KMS-11 (cell line): ENCODE measurements around the gene RFX8.

Experiments used
- H2AFZ ChIP-seq: fragments of 200-600 bp; sonication (generic); 2 replicates; pipeline ENCODE4 v1.6.1; 2016; ENCODE audit warnings: antibody characterized with exemption, mixed run types, low read depth
- H3K27ac ChIP-seq: fragments of 200-600 bp; sonication (generic); 2 replicates; pipeline ENCODE4 v1.6.1; 2016; ENCODE audit warnings: mild to moderate bottlenecking, mixed run types
- H3K27me3 ChIP-seq: fragments of 200-600 bp; sonication (generic); 2 replicates; pipeline ENCODE4 v1.6.1; 2017; ENCODE audit warnings: mild to moderate bottlenecking, low read depth, mixed run types, moderate library complexity; ENCODE audit not compliant: insufficient read depth
- H3K36me3 ChIP-seq: fragments of 200-600 bp; sonication (generic); 2 replicates; pipeline ENCODE4 v1.6.1; 2017; ENCODE audit warnings: mild to moderate bottlenecking, mixed run types; ENCODE audit not compliant: insufficient read depth
- H3K4me1 ChIP-seq: fragments of 200-600 bp; sonication (generic); 2 replicates; pipeline ENCODE4 v1.6.1; 2016; ENCODE audit warnings: mild to moderate bottlenecking, low read depth, mixed run types; ENCODE audit not compliant: poor library complexity, severe bottlenecking
- H3K4me2 ChIP-seq: fragments of 200-600 bp; sonication (generic); 2 replicates; pipeline ENCODE4 v1.7.0; 2016; ENCODE audit warnings: mild to moderate bottlenecking, mixed run types
- H3K4me3 ChIP-seq: fragments of 200-600 bp; sonication (generic); IDR thresholded peaks from 2 replicates; pipeline ENCODE4 v1.6.1; 2017; ENCODE audit warnings: low read depth, low read length, mixed read lengths; ENCODE audit not compliant: insufficient read depth
- H3K79me2 ChIP-seq: fragments of 200-600 bp; sonication (generic); 2 replicates; pipeline ENCODE4 v1.6.1; 2016; ENCODE audit warnings: low read depth, mixed run types; ENCODE audit not compliant: insufficient read depth
- H3K9ac ChIP-seq: fragments of 200-600 bp; sonication (generic); 2 replicates; pipeline ENCODE4 v1.6.1; 2016; ENCODE audit warnings: mild to moderate bottlenecking, mixed run types
- H4K20me1 ChIP-seq: fragments of 200-600 bp; sonication (generic); 2 replicates; pipeline ENCODE4 v1.6.1; 2016; ENCODE audit warnings: mild to moderate bottlenecking, mixed run types; ENCODE audit not compliant: insufficient read depth
- TF ChIP-seq, protein P1 (sequence below): fragments of 200-600 bp; sonication (generic); conservative IDR thresholded peaks from 2 replicates; pipeline ENCODE4 v1.6.1; 2017; ENCODE audit warnings: low read depth, mild to moderate bottlenecking, antibody characterized with exemption, low read length, moderate library complexity, mixed read lengths

RFX8 gene

DNA sequence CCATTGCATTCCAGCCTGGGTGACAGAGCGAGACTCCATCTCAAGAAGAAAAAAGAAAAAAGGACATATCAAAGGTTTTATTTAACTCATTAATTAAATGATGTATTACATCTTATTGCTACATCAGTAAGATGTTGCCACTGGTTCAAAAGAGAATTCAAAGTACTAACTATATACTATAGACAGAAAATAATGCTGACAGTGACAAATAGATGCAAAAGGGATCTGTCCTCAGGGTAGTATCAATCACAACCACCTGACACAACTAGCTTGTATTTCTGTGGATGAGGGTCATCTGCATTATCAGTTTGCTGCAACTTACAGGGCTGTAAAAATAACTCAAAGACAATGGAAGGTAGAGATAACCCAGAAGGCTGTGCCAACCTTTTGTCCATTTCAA lies 71.2 kb downstream of the RFX8 start:
- TF ChIP-seq, protein P1, sequence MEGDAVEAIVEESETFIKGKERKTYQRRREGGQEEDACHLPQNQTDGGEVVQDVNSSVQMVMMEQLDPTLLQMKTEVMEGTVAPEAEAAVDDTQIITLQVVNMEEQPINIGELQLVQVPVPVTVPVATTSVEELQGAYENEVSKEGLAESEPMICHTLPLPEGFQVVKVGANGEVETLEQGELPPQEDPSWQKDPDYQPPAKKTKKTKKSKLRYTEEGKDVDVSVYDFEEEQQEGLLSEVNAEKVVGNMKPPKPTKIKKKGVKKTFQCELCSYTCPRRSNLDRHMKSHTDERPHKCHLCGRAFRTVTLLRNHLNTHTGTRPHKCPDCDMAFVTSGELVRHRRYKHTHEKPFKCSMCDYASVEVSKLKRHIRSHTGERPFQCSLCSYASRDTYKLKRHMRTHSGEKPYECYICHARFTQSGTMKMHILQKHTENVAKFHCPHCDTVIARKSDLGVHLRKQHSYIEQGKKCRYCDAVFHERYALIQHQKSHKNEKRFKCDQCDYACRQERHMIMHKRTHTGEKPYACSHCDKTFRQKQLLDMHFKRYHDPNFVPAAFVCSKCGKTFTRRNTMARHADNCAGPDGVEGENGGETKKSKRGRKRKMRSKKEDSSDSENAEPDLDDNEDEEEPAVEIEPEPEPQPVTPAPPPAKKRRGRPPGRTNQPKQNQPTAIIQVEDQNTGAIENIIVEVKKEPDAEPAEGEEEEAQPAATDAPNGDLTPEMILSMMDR: no peak
- Histone ChIP-seq H3K27me3 (no peaks in the 10 kb centered on the region), H3K4me3 (no peak overlapping the region), H3K79me2 (no peaks in the 10 kb centered on the region), H3K27ac (no peak overlapping the region), H3K9ac (no peak overlapping the region), H3K36me3 (no peaks in the 10 kb centered on the region), H2AFZ (no peak overlapping the region), H4K20me1 (no peaks in the 10 kb centered on the region), H3K4me2 (no peak overlapping the region), H3K4me1 (no peaks in the 10 kb centered on the region)

DNA sequence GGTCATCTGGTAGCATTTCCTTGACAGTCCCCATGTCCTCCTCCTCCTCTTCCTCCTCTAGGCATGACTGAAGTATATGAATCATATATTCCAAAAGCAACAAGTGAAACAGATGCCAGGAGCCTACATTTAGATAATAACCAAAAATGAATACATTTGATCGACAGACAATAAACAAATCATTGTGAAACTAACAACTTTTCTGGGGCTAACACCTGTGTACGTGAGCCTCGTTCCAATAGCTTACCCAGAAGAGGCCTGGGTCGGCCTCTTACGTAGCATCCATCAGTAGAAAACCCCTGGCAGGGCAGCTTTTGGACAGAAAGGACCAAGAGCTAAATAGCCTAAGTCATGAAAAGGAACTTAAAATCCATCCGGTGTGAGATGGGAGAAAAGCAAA lies 72.3 kb downstream of the RFX8 start:
- H4K20me1 ChIP-seq: no peaks in the 10 kb centered on the region
- no peaks in the 10 kb centered on the region for H3K79me2 ChIP-seq
- TF ChIP-seq, protein P1: no peak
- no peak overlapping the region for H3K4me2 ChIP-seq
- H3K4me3 ChIP-seq: no peak overlapping the region
- no peaks in the 10 kb centered on the region for H3K27me3 ChIP-seq
- H2AFZ ChIP-seq: no peak overlapping the region
- H3K27ac ChIP-seq: no peak overlapping the region
- H3K9ac ChIP-seq: no peak overlapping the region
- H3K4me1 ChIP-seq: no peaks in the 10 kb centered on the region
- H3K36me3 ChIP-seq: no peaks in the 10 kb centered on the region

DNA sequence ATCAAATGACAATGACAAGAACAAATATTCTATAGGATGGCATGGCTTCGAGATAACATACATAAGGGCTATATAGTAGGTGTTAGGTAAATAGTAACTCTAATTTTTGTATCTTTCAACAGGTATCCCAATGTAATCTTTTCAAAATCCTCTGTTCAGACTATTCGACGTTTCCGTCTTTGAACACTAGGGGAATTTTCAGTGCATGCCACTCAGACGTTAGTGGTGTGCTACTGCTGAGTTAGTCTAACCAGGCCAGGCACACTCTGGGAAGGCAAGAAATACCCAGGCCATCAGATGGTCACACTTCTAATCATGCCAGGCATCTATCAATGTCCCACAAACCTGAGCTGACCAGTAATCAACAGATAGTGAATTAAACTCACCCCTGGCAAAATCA lies 73.0 kb downstream of the RFX8 start:
- no peak overlapping the region for H2AFZ ChIP-seq
- no peak overlapping the region for H3K9ac ChIP-seq

DNA sequence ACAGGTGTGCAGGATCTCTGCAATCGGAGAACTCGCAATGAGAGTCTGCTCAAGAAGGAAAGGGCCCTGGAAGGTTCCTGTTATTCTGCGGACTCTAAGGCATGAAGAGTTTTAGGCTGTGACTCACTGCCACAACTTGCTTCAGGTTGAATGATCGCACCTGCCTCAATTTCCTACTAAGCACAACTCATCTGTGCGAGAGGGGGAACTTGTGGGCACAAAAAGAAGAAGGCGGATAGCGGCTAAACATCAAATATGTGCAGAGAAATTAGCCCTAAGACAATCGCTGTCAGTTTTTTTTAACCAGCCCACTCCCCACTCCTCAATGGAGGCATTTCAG lies 73.6 kb downstream of the RFX8 start:
- Histone ChIP-seq H2AFZ (no peak overlapping the region), H3K4me3 (no peak overlapping the region), H3K9ac (no peak overlapping the region), H3K27ac (no peak overlapping the region), H3K27me3 (no peaks in the 10 kb centered on the region), H4K20me1 (no peaks in the 10 kb centered on the region), H3K4me1 (no peaks in the 10 kb centered on the region), H3K4me2 (no peak overlapping the region), H3K79me2 (no peaks in the 10 kb centered on the region), H3K36me3 (no peaks in the 10 kb centered on the region)
- TF ChIP-seq, protein P1: no peak

More for the DNA sequence above, 73.0 kb downstream of the RFX8 start:
- H3K4me3 ChIP-seq: no peak overlapping the region
- H3K27me3 ChIP-seq: no peaks in the 10 kb centered on the region
- no peaks in the 10 kb centered on the region for H3K79me2 ChIP-seq
- no peaks in the 10 kb centered on the region for H3K4me1 ChIP-seq
- TF ChIP-seq, protein P1: no peak
- H3K36me3 ChIP-seq: no peaks in the 10 kb centered on the region
- H3K27ac ChIP-seq: no peak overlapping the region
- no peaks in the 10 kb centered on the region for H4K20me1 ChIP-seq
- H3K4me2 ChIP-seq: no peak overlapping the region
